H1 (cell line): Measurements from ENCODE around the gene MID1. TPM values are rescaled to one million over a fixed set of nuclear protein-coding genes. Genes with fewer than 3 reads are reported as not detected.

Source experiments
- CTCF ChIA-PET: fragments of 300-600 bp; sonication (Branson Sonifier 250); formaldehyde crosslinking; loops from one replicate; lab custom pipeline; 2021; ENCODE audit not compliant: partially characterized antibody; lab: Charles Lee
- POLR2A ChIA-PET: fragments of 300-600 bp; sonication (Branson Sonifier 250); formaldehyde crosslinking; loops from one replicate; lab custom pipeline; 2021; ENCODE audit warnings: inconsistent platforms; ENCODE audit not compliant: partially characterized antibody; lab: Charles Lee
- DNase-seq, 2 experiments: peaks; one replicate each; pipeline versions ENCODE4 v3.0.0 to v3.0.0-alpha.2; 2010 to 2022; ENCODE audit warnings: low spot score in 2 of 2, low read depth in 1 of 2, mixed read lengths in 1 of 2
- FAIRE-seq: peaks from 2 replicates; lab custom pipeline; 2011; peaks lifted over from hg19 to GRCh38; lab: Jason Lieb, UNC
- H2AFZ ChIP-seq: 2 replicates; pipeline ENCODE4 v1.8.1; 2012; ENCODE audit warnings: low read length, inconsistent platforms
- H2AK5ac ChIP-seq: 2 replicates; pipeline ENCODE4 v1.6.1; 2013; ENCODE audit warnings: low read depth, low read length
- H2BK120ac ChIP-seq: replicated peaks from 2 replicates; pipeline ENCODE3; 2013; ENCODE audit warnings: low read depth, low read length, inconsistent platforms
- H2BK12ac ChIP-seq: 2 replicates; pipeline ENCODE4 v1.6.1; 2013; ENCODE audit warnings: low read depth, low read length
- H2BK15ac ChIP-seq: 2 replicates; pipeline ENCODE4 v1.6.1; 2013; ENCODE audit warnings: low read length
- H2BK20ac ChIP-seq: 2 replicates; pipeline ENCODE4 v1.6.1; 2013; ENCODE audit warnings: low read length
- H2BK5ac ChIP-seq: 2 replicates; pipeline ENCODE4 v1.6.1; 2013; ENCODE audit warnings: low read depth, low read length
- H3K14ac ChIP-seq: 2 replicates; pipeline ENCODE4 v1.6.1; 2013; ENCODE audit warnings: inconsistent platforms; ENCODE audit not compliant: insufficient read length
- H3K18ac ChIP-seq: 2 replicates; pipeline ENCODE4 v1.6.1; 2013; ENCODE audit warnings: low read length; ENCODE audit errors: extremely low read depth
- H3K23ac ChIP-seq: 2 replicates; pipeline ENCODE4 v1.6.1; 2013; ENCODE audit warnings: inconsistent platforms; ENCODE audit not compliant: insufficient read length
- H3K23me2 ChIP-seq: 2 replicates; pipeline ENCODE4 v1.6.1; 2013; ENCODE audit warnings: low read depth, low read length
- H3K27ac ChIP-seq: 2 replicates; pipeline ENCODE4 v1.6.1; 2011; ENCODE audit warnings: low read depth, low read length, inconsistent platforms
- H3K27me3 ChIP-seq, 4 experiments: replicated peaks in 1 of 4; 1 replicate in 1 of 4; 2 replicates in 3 of 4; pipeline versions ENCODE4 v1.6.1 to v1.8.1; 2011 to 2013; ENCODE audit warnings: low read length in 3 of 4, mild to moderate bottlenecking in 3 of 4, inconsistent platforms in 2 of 4, mixed read lengths in 2 of 4, moderate library complexity in 1 of 4; ENCODE audit not compliant: control insufficient read depth in 3 of 4, insufficient read depth in 3 of 4; ENCODE audit errors: extremely low read depth in 1 of 4
- H3K36me3 ChIP-seq, 4 experiments: 2 replicates each; pipeline versions ENCODE4 v1.6.1 to v1.8.1; 2011 to 2013; ENCODE audit warnings: mild to moderate bottlenecking in 4 of 4, low read length in 3 of 4, moderate library complexity in 2 of 4, control low read depth in 1 of 4, inconsistent platforms in 1 of 4; ENCODE audit not compliant: insufficient read depth in 4 of 4, control insufficient read depth in 2 of 4
- H3K4ac ChIP-seq: replicated peaks from 2 replicates; pipeline ENCODE3; 2013; ENCODE audit warnings: low read length, low read depth, mixed read lengths, inconsistent platforms; ENCODE audit not compliant: insufficient read length
- H3K4me1 ChIP-seq, 4 experiments: replicated peaks in 1 of 4; 1 replicate in 1 of 4; 2 replicates in 3 of 4; pipeline versions ENCODE4 v1.6.1 to v1.8.1; 2011 to 2013; ENCODE audit warnings: low read length in 3 of 4, inconsistent platforms in 2 of 4, mixed read lengths in 1 of 4; ENCODE audit not compliant: insufficient read depth in 4 of 4, control insufficient read depth in 3 of 4
- H3K4me2 ChIP-seq, 2 experiments: 2 replicates each; pipeline versions ENCODE4 v1.6.1 to v1.8.1; 2011 to 2013; ENCODE audit warnings: low read depth in 2 of 2, low read length in 2 of 2, control low read depth in 1 of 2, inconsistent platforms in 1 of 2, mild to moderate bottlenecking in 1 of 2; ENCODE audit not compliant: insufficient read depth in 1 of 2
- H3K4me3 ChIP-seq, 4 experiments: fragments of 200-600, 300-600 bp in 1 of 4; sonication (generic), shearing (Covaris generic), sonication (Bioruptor Twin) in 1 of 4; 2 replicates each; pipeline versions ENCODE4 v1.5.1 to v1.8.1; 2011 to 2016; ENCODE audit warnings: low read length in 4 of 4, low read depth in 3 of 4, control low read depth in 2 of 4, inconsistent platforms in 2 of 4, mild to moderate bottlenecking in 2 of 4, mixed read lengths in 1 of 4, moderate library complexity in 1 of 4; ENCODE audit not compliant: insufficient read depth in 2 of 4; ENCODE audit errors: extremely low read depth in 1 of 4
- H3K56ac ChIP-seq: replicated peaks from 2 replicates; pipeline ENCODE3; 2013; ENCODE audit warnings: low read depth, mild to moderate bottlenecking, mixed read lengths, low read length, inconsistent platforms; ENCODE audit not compliant: insufficient read length
- H3K79me1 ChIP-seq: 2 replicates; pipeline ENCODE4 v1.6.1; 2013; ENCODE audit warnings: low read depth, low read length, control low read depth
- H3K79me2 ChIP-seq, 2 experiments: 2 replicates each; pipeline versions ENCODE4 v1.6.1 to v1.8.1; 2012 to 2013; ENCODE audit warnings: low read length in 2 of 2, mild to moderate bottlenecking in 2 of 2, inconsistent platforms in 1 of 2; ENCODE audit not compliant: insufficient read depth in 2 of 2, control insufficient read depth in 1 of 2
- H3K9ac ChIP-seq, 4 experiments: replicated peaks in 1 of 4; 1 replicate in 1 of 4; 2 replicates in 3 of 4; pipeline versions ENCODE4 v1.6.1 to v1.8.1; 2011 to 2013; ENCODE audit warnings: low read depth in 3 of 4, low read length in 3 of 4, control low read depth in 2 of 4, mild to moderate bottlenecking in 2 of 4, moderate library complexity in 2 of 4, inconsistent platforms in 1 of 4; ENCODE audit errors: extremely low read depth in 1 of 4
- H3K9me3 ChIP-seq, 2 experiments: 2 replicates each; pipeline versions ENCODE4 v1.6.1 to v1.8.1; 2012 to 2013; ENCODE audit warnings: mild to moderate bottlenecking in 2 of 2, moderate library complexity in 2 of 2, control low read depth in 1 of 2, inconsistent platforms in 1 of 2, low read depth in 1 of 2, low read length in 1 of 2, mixed read lengths in 1 of 2; ENCODE audit not compliant: insufficient read depth in 2 of 2
- H4K20me1 ChIP-seq, 2 experiments: replicated peaks in 1 of 2; 2 replicates each; pipeline versions ENCODE3 to v1.8.1; 2011 to 2013; ENCODE audit warnings: inconsistent platforms in 2 of 2, low read length in 2 of 2, mild to moderate bottlenecking in 1 of 2; ENCODE audit not compliant: insufficient read depth in 2 of 2, control insufficient read depth in 1 of 2
- H4K5ac ChIP-seq: 2 replicates; pipeline ENCODE4 v1.6.1; 2013; ENCODE audit warnings: low read length, low read depth, mixed read lengths, inconsistent platforms; ENCODE audit not compliant: insufficient read length
- H4K8ac ChIP-seq: 2 replicates; pipeline ENCODE4 v1.8.0; 2013; ENCODE audit warnings: mild to moderate bottlenecking, moderate library complexity, low read length, inconsistent platforms; ENCODE audit not compliant: insufficient read depth; ENCODE audit errors: extremely low read depth
- H4K91ac ChIP-seq: replicated peaks from 2 replicates; pipeline ENCODE3; 2013; ENCODE audit warnings: low read length, mixed read lengths, inconsistent platforms; ENCODE audit not compliant: insufficient read length
- HDAC6 ChIP-seq: IDR thresholded peaks from one replicate; pipeline ENCODE4 v1.7.1; 2012; ENCODE audit warnings: low read depth, mild to moderate bottlenecking, inconsistent platforms, low read length, moderate library complexity
- SIN3A ChIP-seq, 2 experiments: IDR thresholded peaks in 1 of 2; conservative IDR thresholded peaks in 1 of 2; 2 replicates each; pipeline ENCODE4 v1.6.1; 2011 to 2012; ENCODE audit warnings: low read length in 2 of 2, improper control_type of control experiment in 1 of 2, low read depth in 1 of 2, mild to moderate bottlenecking in 1 of 2
- WGBS, 2 experiments: shearing (Covaris generic) in 1 of 2; methylation state at CpG; one replicate each; pipeline versions ENCODE4 v1.1.6 to v1.1.7; 2013 to 2015; ENCODE audit warnings: low lambda C conversion rate in 2 of 2, mixed read lengths in 2 of 2, inconsistent platforms in 1 of 2, low coverage in 1 of 2, missing lambda C conversion rate in 1 of 2; ENCODE audit not compliant: insufficient replicate concordance in 2 of 2, insufficient coverage in 1 of 2, insufficient read length in 1 of 2; ENCODE audit errors: extremely low coverage in 1 of 2, missing lambda C conversion rate in 1 of 2; 5-methylcytosine and 5-hydroxymethylcytosine counted together
- polyA plus RNA-seq, 7 experiments: library from polyadenylated mRNA; depleted of rRNA in 3 of 7; stranded (reverse) in 5 of 7; unstranded in 2 of 7; fragments of >200 nt in 5 of 7; fragments of 200-250 nt in 2 of 7; gene quantifications; 1 replicate in 5 of 7; 2 replicates in 1 of 7; 4 replicates in 1 of 7; pipeline versions ENCODE4 v1.2.1 to v1.2.3, GENCODE V29; 2011 to 2013; ENCODE audit warnings: missing spikeins in 2 of 7, mixed read lengths in 2 of 7
- total RNA-seq: library from RNA; stranded (reverse); fragmentation: NEBNext Ultra II Directional; extraction: Animal tissue kit (Norgen Biotek cat#: 25700); gene quantifications from 2 replicates; pipeline ENCODE4 v1.2.1, GENCODE V29; 2021

MID1 gene
- total and polyA plus RNA-seq, 2 of the 8 experiments (the other 6 are each of a cell fraction or from before 2014, with no cell fraction given), result 12.9 to 54.3 TPM

DNA sequence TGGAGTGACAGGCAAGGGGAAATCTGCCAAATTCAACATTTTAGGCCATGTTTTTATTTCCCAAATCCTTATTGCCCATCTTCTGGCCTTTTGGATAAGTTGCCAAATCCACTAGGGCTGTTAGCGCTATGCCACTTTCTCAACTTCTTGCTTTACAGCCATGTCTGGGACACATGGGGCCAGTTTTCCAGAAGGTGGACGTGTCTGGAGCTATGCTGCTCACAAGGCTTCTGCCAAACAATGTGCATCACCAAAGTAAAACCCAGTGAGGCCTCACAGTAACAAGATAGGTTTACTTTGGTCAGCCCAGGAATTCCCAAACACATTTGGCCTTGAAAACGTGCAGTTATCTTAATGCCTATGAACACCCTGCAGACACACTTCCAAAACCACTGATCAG is 142.9 kb downstream of the MID1 start:
- no peaks in the 10 kb centered on the region for H4K20me1 ChIP-seq
- H4K91ac ChIP-seq, result no peak overlapping the region
- 0 out of 7 replicates have a peak, but pooled peaks cover 0 to 3% (median 0%) of the 10 kb centered on the region in 4 experiments for H3K4me1 ChIP-seq
- no peak overlapping the region for H3K4me2 ChIP-seq
- CTCF ChIA-PET, result no interaction called here
- no peak overlapping the region for H3K9ac ChIP-seq
- H3K27me3 ChIP-seq, result no peaks in the 10 kb centered on the region
- H3K18ac ChIP-seq, result no peak overlapping the region
- H3K14ac ChIP-seq, result no peak overlapping the region
- no peak overlapping the region for H2BK12ac ChIP-seq
- no peak overlapping the region for H2BK20ac ChIP-seq
- H2AFZ ChIP-seq, result no peak overlapping the region
- POLR2A ChIA-PET, result no interaction called here
- H2AK5ac ChIP-seq, result no peak overlapping the region
- no peak overlapping the region for H3K4ac ChIP-seq
- no peak overlapping the region for H2BK120ac ChIP-seq
- H3K9me3 ChIP-seq, result no peaks in the 10 kb centered on the region
- no peaks in the 10 kb centered on the region for H3K23me2 ChIP-seq
- H4K8ac ChIP-seq, result no peak overlapping the region
- H4K5ac ChIP-seq, result no peak overlapping the region
- no peak for FAIRE-seq
- H3K23ac ChIP-seq, result no peak overlapping the region
- no peak overlapping the region for H3K27ac ChIP-seq
- 91% methylated on average over 3 of the region's 3 CpGs; no CpG with 5 or more reads in 1 of the 2 experiments for WGBS, 2 experiments
- H3K36me3 ChIP-seq, result peaks cover 0 to 19% (median 8%) of the 10 kb centered on the region in 4 experiments; a peak in 5 of 8 replicates
- no peaks in the 10 kb centered on the region for H3K79me1 ChIP-seq
- no peak overlapping the region for H3K56ac ChIP-seq
- no peak for DNase-seq
- no peak overlapping the region for H2BK15ac ChIP-seq
- no peak overlapping the region for H3K4me3 ChIP-seq
- no peak overlapping the region for H2BK5ac ChIP-seq
- H3K79me2 ChIP-seq, result no peaks in the 10 kb centered on the region
- TF ChIP-seq SIN3A (conservative IDR thresholded peaks at IDR 0.05 in 1 of 2, IDR thresholded peaks at IDR 0.05 in 1 of 2; ENCODE audit: low read depth in 1 of 2, low read length in 2 of 2) (no peak), HDAC6 (no peak)
